B cell (primary cell): ENCODE data around the gene GOSR2. TPM values are rescaled to one million over a fixed set of nuclear protein-coding genes. Genes with fewer than 3 reads are reported as not detected.

Source experiments
- ATAC-seq: fragments of 200-7000 bp; cut with Tn5 transposase; one replicate; pipeline ENCODE4 v1.10.0; 2021; ENCODE audit warnings: low read depth, mild to moderate bottlenecking, moderate number of reproducible peaks, moderate library complexity
- CTCF ChIA-PET: fragments of 350-600 bp; sonication (Branson Sonifier 250); formaldehyde crosslinking; loops from one replicate; lab custom pipeline; 2021; ENCODE audit warnings: antibody characterized with exemption, inconsistent platforms; lab: Charles Lee
- POLR2A ChIA-PET: fragments of 350-600 bp; sonication (Branson Sonifier 250); formaldehyde crosslinking; loops from one replicate; lab custom pipeline; 2021; ENCODE audit warnings: antibody characterized with exemption; lab: Charles Lee
- DNase-seq: peaks from one replicate; pipeline ENCODE4 v3.0.0; 2013
- H2AFZ ChIP-seq: 2 replicates; pipeline ENCODE4 v1.6.1; 2012; ENCODE audit warnings: mild to moderate bottlenecking, low read depth, low read length; ENCODE audit not compliant: insufficient read depth, poor library complexity, severe bottlenecking
- H3K27ac ChIP-seq, 2 donors: 1 replicate in 1 of 2; 2 replicates in 1 of 2; pipeline ENCODE4 v1.5.1; 2012 to 2013; ENCODE audit warnings: low read length in 2 of 2, mild to moderate bottlenecking in 2 of 2, moderate library complexity in 1 of 2
- H3K27me3 ChIP-seq, 4 experiments: fragments of 200-600 bp in 1 of 4; sonication (generic) in 1 of 4; replicated peaks in 1 of 4; 1 replicate in 2 of 4; 2 replicates in 2 of 4; pipeline versions ENCODE4 v1.6.1 to v1.7.0; 2013 to 2016; ENCODE audit warnings: low read length in 3 of 4, mild to moderate bottlenecking in 2 of 4, mixed read lengths in 1 of 4, moderate library complexity in 1 of 4; ENCODE audit not compliant: insufficient read depth in 4 of 4, control insufficient read depth in 3 of 4; ENCODE audit errors: control extremely low read depth in 1 of 4
- H3K36me3 ChIP-seq, 2 experiments: replicated peaks in 1 of 2; 1 replicate in 1 of 2; 2 replicates in 1 of 2; pipeline versions ENCODE4 v1.6.1 to v1.7.1; 2013; ENCODE audit warnings: low read length in 1 of 2; ENCODE audit not compliant: insufficient read depth in 2 of 2, control insufficient read depth in 1 of 2; ENCODE audit errors: control extremely low read depth in 1 of 2, extremely low read depth in 1 of 2
- H3K4me1 ChIP-seq, 2 donors: fragments of 200-600 bp in 1 of 2; sonication (generic) in 1 of 2; 1 replicate in 1 of 2; 2 replicates in 1 of 2; pipeline versions ENCODE4 v1.5.1 to v1.6.1; 2013 to 2017; ENCODE audit warnings: low read length in 2 of 2; ENCODE audit not compliant: control insufficient read depth in 2 of 2, insufficient read depth in 2 of 2
- H3K4me2 ChIP-seq: replicated peaks from 2 replicates; pipeline ENCODE3; 2012; ENCODE audit warnings: mild to moderate bottlenecking, low read depth, low read length; ENCODE audit not compliant: poor library complexity, severe bottlenecking
- H3K4me3 ChIP-seq, 5 experiments: fragments of 200-600 bp in 1 of 5; sonication (generic) in 1 of 5; 1 replicate in 3 of 5; 2 replicates in 2 of 5; pipeline versions ENCODE4 v1.5.1 to v1.7.0; 2011 to 2016; ENCODE audit warnings: low read length in 4 of 5, mild to moderate bottlenecking in 4 of 5, low read depth in 2 of 5, control low read depth in 1 of 5, moderate library complexity in 1 of 5; ENCODE audit not compliant: insufficient read depth in 1 of 5; ENCODE audit errors: control extremely low read depth in 1 of 5, extremely low read depth in 1 of 5
- H3K79me2 ChIP-seq: fragments of 200-600 bp; sonication (generic); one replicate; pipeline ENCODE4 v1.6.0; 2016; ENCODE audit warnings: low read length; ENCODE audit not compliant: control insufficient read depth, insufficient read depth
- H3K9ac ChIP-seq: fragments of 200-600 bp; sonication (generic); 2 replicates; pipeline ENCODE4 v1.6.1; 2017; ENCODE audit warnings: mild to moderate bottlenecking, low read length, moderate library complexity
- H3K9me3 ChIP-seq, 3 donors: one replicate each; pipeline versions ENCODE4 v1.6.1 to v1.7.1; 2013; ENCODE audit warnings: low read length in 2 of 3; ENCODE audit not compliant: control insufficient read depth in 2 of 3, insufficient read depth in 1 of 3; ENCODE audit errors: control extremely low read depth in 1 of 3
- H4K20me1 ChIP-seq: 2 replicates; pipeline ENCODE4 v1.6.0; 2012; ENCODE audit warnings: mild to moderate bottlenecking, low read length; ENCODE audit not compliant: insufficient read depth, control insufficient read depth, poor library complexity, severe bottlenecking
- H3K27ac Mint-ChIP-seq: one replicate; pipeline ENCODE4 v1.8.0; 2021; ENCODE audit warnings: mixed read lengths
- H3K27me3 Mint-ChIP-seq: one replicate; pipeline ENCODE4 v1.8.0; 2021; ENCODE audit warnings: mixed read lengths
- H3K4me1 Mint-ChIP-seq: one replicate; pipeline ENCODE4 v1.8.0; 2021; ENCODE audit warnings: mixed read lengths
- H3K4me3 Mint-ChIP-seq: one replicate; pipeline ENCODE4 v1.8.0; 2021; ENCODE audit warnings: mixed read lengths
- H3K9me3 Mint-ChIP-seq: one replicate; pipeline ENCODE4 v1.8.0; 2022; ENCODE audit warnings: mixed read lengths; ENCODE audit not compliant: insufficient read depth
- EZH2 ChIP-seq: IDR thresholded peaks from 2 replicates; pipeline ENCODE4 v1.6.1; 2012; ENCODE audit warnings: borderline replicate concordance, low read depth, mild to moderate bottlenecking, moderate library complexity, low read length; ENCODE audit not compliant: insufficient read depth, poor library complexity, severe bottlenecking
- WGBS: methylation state at CpG from one replicate; pipeline ENCODE4 v1.1.5; 2013; ENCODE audit warnings: missing lambda C conversion rate; ENCODE audit not compliant: insufficient coverage; 5-methylcytosine and 5-hydroxymethylcytosine counted together
- intact Hi-C: fragments of 100-400 bp; cut with micrococcal nuclease; formaldehyde crosslinking; loops from one replicate; pipeline ENCODE4 v1.10.0; 2022
- polyA plus RNA-seq: library from polyadenylated mRNA; depleted of rRNA; stranded (reverse); fragments of >200 nt; gene quantifications from 2 replicates; pipeline ENCODE4 v1.2.3, GENCODE V29; 2012
- total RNA-seq, 2 donors: library from RNA; stranded (reverse); fragments of 120-200 nt in 1 of 2; gene quantifications; 1 replicate in 1 of 2; 2 replicates in 1 of 2; pipeline versions ENCODE4 v1.2.3 to v1.2.4, GENCODE V29; 2013 to 2022
- TF ChIP-seq, protein P1 (sequence below): fragments of 200-600 bp; IDR thresholded peaks from one replicate; pipeline ENCODE4 v1.8.0; 2022; ENCODE audit warnings: antibody characterized with exemption, mild to moderate bottlenecking

GOSR2 gene
- total and polyA plus RNA-seq, 2 donors (not counting 1 experiment from before 2014, with no cell fraction given) = 33.2 to 91.0 TPM

DNA sequence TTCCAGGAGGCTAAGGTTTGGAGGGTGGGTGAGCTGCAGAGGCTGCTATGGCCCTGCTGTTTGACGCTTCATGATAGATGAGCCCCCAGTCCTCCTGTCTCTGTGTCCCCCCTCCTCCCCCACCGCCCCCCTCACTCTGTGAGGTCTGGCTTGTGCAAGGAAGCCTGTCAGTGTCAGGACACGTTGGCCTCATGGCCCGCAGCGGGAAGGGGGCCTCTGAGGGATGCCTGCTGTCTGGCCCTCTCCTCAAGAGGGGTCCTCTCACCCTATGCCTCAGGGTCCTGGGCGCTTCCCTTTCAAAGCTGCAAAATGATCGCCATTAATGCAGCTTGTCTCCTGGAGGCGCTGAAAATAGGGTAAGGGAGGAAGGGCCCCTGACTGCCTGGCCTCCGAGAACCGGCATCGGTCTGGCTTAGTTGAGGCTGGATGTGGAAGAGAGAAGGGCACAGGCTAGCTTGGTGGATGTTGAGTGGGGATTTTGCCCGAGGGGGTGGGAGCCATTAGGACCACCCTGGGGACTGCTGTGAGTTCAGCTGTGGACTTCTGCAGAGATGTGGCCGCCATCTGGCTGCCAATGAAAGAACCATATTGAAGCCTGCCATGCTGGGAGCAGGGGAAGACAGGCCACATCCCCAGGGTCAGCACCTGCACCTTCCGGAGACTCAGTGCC, 14.8 kb upstream of the GOSR2 start:
- intact Hi-C loops = no loop called here
- TF ChIP-seq EZH2 = no peak
- TF ChIP-seq, protein P1, sequence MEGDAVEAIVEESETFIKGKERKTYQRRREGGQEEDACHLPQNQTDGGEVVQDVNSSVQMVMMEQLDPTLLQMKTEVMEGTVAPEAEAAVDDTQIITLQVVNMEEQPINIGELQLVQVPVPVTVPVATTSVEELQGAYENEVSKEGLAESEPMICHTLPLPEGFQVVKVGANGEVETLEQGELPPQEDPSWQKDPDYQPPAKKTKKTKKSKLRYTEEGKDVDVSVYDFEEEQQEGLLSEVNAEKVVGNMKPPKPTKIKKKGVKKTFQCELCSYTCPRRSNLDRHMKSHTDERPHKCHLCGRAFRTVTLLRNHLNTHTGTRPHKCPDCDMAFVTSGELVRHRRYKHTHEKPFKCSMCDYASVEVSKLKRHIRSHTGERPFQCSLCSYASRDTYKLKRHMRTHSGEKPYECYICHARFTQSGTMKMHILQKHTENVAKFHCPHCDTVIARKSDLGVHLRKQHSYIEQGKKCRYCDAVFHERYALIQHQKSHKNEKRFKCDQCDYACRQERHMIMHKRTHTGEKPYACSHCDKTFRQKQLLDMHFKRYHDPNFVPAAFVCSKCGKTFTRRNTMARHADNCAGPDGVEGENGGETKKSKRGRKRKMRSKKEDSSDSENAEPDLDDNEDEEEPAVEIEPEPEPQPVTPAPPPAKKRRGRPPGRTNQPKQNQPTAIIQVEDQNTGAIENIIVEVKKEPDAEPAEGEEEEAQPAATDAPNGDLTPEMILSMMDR = no peak
- no peak overlapping the region for H3K27ac ChIP-seq
- Mint-ChIP-seq H3K27ac (no peak overlapping the region), H3K9me3 (no peaks in the 10 kb centered on the region), H3K4me1 (peaks cover 2% of the 10 kb centered on the region), H3K4me3 (no peak overlapping the region), H3K27me3 (peaks cover 25% of the 10 kb centered on the region)
- ChIA-PET POLR2A (no interaction called here), CTCF (interaction anchor here (1.3 kb wide), 1 partner anchor 12 kb away, joined by 5 read pairs; no protein-coding TSS in a partner anchor)
- no peaks in the 10 kb centered on the region for H3K79me2 ChIP-seq
- H3K9me3 ChIP-seq = peaks cover 0 to 2% (median 0%) of the 10 kb centered on the region in 3 donors
- H3K4me2 ChIP-seq = no peak overlapping the region
- 90% methylated on average over 9 of the region's 14 CpGs for WGBS
- peaks cover 0 to 6% (median 2%) of the 10 kb centered on the region in 4 experiments for H3K27me3 ChIP-seq
- no peaks in the 10 kb centered on the region for H3K4me1 ChIP-seq
- no peak overlapping the region for H2AFZ ChIP-seq
- H4K20me1 ChIP-seq = no peaks in the 10 kb centered on the region
- no peaks in the 10 kb centered on the region for H3K36me3 ChIP-seq
- H3K9ac ChIP-seq = no peak overlapping the region
- H3K4me3 ChIP-seq = no peak overlapping the region
- ATAC-seq (no peak), DNase-seq (no peak)

DNA sequence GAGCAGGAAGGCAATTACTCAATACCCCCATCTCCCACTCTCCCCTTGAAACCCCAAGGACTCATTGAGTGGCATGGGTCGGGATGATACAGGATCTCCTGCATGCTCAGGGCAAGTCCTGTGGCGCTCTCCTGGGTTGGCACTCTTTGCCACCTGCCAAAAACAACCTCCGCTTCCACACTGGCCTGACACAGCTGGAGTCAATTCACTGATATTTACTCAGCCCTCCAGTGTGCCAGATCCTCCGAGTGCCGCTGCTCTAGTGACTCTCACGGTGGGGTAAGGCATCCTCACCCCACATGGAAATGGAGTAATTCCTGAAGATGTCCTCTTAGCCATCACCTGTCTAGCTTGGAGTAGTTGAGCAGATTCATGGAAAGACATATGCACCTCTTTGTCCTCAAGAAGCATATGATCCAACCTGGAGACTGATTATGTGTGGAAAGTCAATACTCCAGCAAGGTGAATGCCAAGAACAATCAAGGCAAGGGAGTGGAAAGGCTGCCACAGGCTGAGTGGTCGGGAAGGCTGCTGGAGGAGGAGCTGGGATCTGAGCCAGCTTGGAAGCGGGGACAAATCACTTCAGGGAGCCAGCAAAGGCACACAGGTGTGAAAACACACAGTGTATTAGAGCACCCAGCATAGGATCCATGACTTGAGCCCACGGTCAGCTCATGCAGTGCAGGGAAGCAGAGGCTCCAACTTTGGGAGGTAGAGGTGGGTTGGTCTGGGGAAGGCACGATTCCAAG, 12.6 kb upstream of the GOSR2 start:
- intact Hi-C loops = no loop called here

More for the DNA sequence above, 12.6 kb upstream of the GOSR2 start:
- Histone ChIP-seq H3K4me1 (no peaks in the 10 kb centered on the region), H4K20me1 (no peaks in the 10 kb centered on the region), H3K9ac (no peak overlapping the region), H3K27me3 (peaks cover 0 to 6% (median 2%) of the 10 kb centered on the region in 4 experiments), H3K4me2 (no peak overlapping the region), H3K9me3 (peaks cover 0 to 2% (median 0%) of the 10 kb centered on the region in 3 donors), H3K79me2 (no peaks in the 10 kb centered on the region), H3K27ac (no peak overlapping the region), H2AFZ (no peak overlapping the region), H3K36me3 (no peaks in the 10 kb centered on the region), H3K4me3 (no peak overlapping the region)
- no peak for ATAC-seq
- H3K4me3 Mint-ChIP-seq = no peak overlapping the region
- peaks cover 2% of the 10 kb centered on the region for H3K4me1 Mint-ChIP-seq
- H3K27me3 Mint-ChIP-seq = peaks cover 17% of the 10 kb centered on the region
- ChIA-PET POLR2A (no interaction called here), CTCF (no interaction called here)
- H3K27ac Mint-ChIP-seq = no peak overlapping the region
- TF ChIP-seq, protein P1 = no peak
- no peak for TF ChIP-seq EZH2
- WGBS = 92% methylated on average over 7 of the region's 10 CpGs
- H3K9me3 Mint-ChIP-seq = no peaks in the 10 kb centered on the region
- no peak for DNase-seq
